ENCODE results near the gene ABCC11. TPM values are rescaled to one million over a fixed set of nuclear protein-coding genes. Genes with fewer than 3 reads are reported as not detected.

Gene ABCC11
- total RNA-seq, 1 experiment from 2014 or later, result 0.44 TPM

GRCh38 chr16:48158296-48158695 lies 89.0 kb downstream of the ABCC11 start:
- no TSS peak for BruUV-seq (replicated peaks)
- ChIA-PET CTCF (interaction anchor here (0.6 to 5.6 kb wide), 13 partner anchors 8 to 1210 kb away, joined by 3 to 46 read pairs (median 6); partner anchors contain the start of gene NETO2), POLR2A (interaction anchor here (0.6 to 1.1 kb wide), 2 partner anchors 86 to 1016 kb away, joined by 3 read pairs; partner anchors contain the start of gene LONP2)
- Mint-ChIP-seq H3K27ac (ENCODE audit: low read depth, unreplicated experiment) (no peak overlapping the region), H3K36me3 (ENCODE audit: insufficient read depth, unreplicated experiment) (no peaks in the 10 kb centered on the region), H3K4me1 (ENCODE audit: insufficient read depth, unreplicated experiment) (peaks cover 10% of the 10 kb centered on the region), H3K4me3 (ENCODE audit: unreplicated experiment) (no peak overlapping the region), H3K27me3 (ENCODE audit: insufficient read depth, unreplicated experiment) (no peaks in the 10 kb centered on the region), H3K9me3 (ENCODE audit: unreplicated experiment) (no peaks in the 10 kb centered on the region)
- peak; percentile 87 for DNase-seq (ENCODE audit: unreplicated experiment)
- TF ChIP-seq, protein P1, sequence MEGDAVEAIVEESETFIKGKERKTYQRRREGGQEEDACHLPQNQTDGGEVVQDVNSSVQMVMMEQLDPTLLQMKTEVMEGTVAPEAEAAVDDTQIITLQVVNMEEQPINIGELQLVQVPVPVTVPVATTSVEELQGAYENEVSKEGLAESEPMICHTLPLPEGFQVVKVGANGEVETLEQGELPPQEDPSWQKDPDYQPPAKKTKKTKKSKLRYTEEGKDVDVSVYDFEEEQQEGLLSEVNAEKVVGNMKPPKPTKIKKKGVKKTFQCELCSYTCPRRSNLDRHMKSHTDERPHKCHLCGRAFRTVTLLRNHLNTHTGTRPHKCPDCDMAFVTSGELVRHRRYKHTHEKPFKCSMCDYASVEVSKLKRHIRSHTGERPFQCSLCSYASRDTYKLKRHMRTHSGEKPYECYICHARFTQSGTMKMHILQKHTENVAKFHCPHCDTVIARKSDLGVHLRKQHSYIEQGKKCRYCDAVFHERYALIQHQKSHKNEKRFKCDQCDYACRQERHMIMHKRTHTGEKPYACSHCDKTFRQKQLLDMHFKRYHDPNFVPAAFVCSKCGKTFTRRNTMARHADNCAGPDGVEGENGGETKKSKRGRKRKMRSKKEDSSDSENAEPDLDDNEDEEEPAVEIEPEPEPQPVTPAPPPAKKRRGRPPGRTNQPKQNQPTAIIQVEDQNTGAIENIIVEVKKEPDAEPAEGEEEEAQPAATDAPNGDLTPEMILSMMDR (IDR thresholded peaks at IDR 0.05; ENCODE audit: unreplicated experiment), result no peak
- intact Hi-C loops (cut with micrococcal nuclease), result loop anchor here (5.0 to 10.0 kb wide), 2 partner anchors 423 to 696 kb away; partner anchors contain the start of genes ITFG1 and PHKB

DNA sequence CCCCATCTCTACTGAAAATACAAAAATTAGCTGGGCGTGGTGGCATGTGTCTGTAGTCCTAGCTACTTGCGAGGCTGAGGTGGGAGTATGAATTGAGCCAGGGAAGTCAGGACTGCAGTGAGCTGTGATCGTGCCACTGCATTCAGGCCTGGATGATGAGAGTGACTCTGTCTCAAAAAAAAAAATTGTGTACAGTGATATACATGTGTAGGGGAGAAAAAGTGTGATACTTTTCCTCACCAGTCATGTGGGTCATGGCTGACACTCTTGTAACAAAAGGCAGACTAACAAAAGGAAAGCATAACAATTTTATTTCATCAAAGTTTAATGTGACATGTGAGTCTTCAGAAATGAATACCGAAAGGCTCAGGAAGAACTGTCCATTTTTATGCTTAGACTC lies 89.5 kb downstream of the ABCC11 start:
- Mint-ChIP-seq H3K4me3 (ENCODE audit: unreplicated experiment) (no peak overlapping the region), H3K4me1 (ENCODE audit: insufficient read depth, unreplicated experiment) (peaks cover 10% of the 10 kb centered on the region), H3K27me3 (ENCODE audit: insufficient read depth, unreplicated experiment) (no peaks in the 10 kb centered on the region), H3K27ac (ENCODE audit: low read depth, unreplicated experiment) (no peak overlapping the region), H3K36me3 (ENCODE audit: insufficient read depth, unreplicated experiment) (no peaks in the 10 kb centered on the region), H3K9me3 (ENCODE audit: unreplicated experiment) (no peaks in the 10 kb centered on the region)
- DNase-seq (ENCODE audit: unreplicated experiment), result no peak
- intact Hi-C loops (cut with micrococcal nuclease), result loop anchor here (5.0 to 10.0 kb wide), 2 partner anchors 423 to 695 kb away; partner anchors contain the start of genes ITFG1 and PHKB
- TF ChIP-seq, protein P1 (IDR thresholded peaks at IDR 0.05; ENCODE audit: unreplicated experiment), result no peak
- ChIA-PET POLR2A (interaction anchor here (0.6 to 1.1 kb wide), 2 partner anchors 86 to 1016 kb away, joined by 3 read pairs; partner anchors contain the start of gene LONP2), CTCF (interaction anchor here (0.6 to 5.6 kb wide), 27 partner anchors 9 to 1336 kb away, joined by 3 to 46 read pairs (median 4); partner anchors contain the start of gene NETO2)
- no TSS peak for BruUV-seq (replicated peaks)

GRCh38 chr16:48157302-48157701 lies 90.0 kb downstream of the ABCC11 start:
- H3K27me3 Mint-ChIP-seq (ENCODE audit: insufficient read depth, unreplicated experiment), result no peaks in the 10 kb centered on the region
- TF ChIP-seq, protein P1 (IDR thresholded peaks at IDR 0.05; ENCODE audit: unreplicated experiment), result no peak
- ChIA-PET POLR2A (interaction anchor here (0.6 to 1.1 kb wide), 2 partner anchors 1015 to 1171 kb away, joined by 3 read pairs; no protein-coding TSS in a partner anchor), CTCF (interaction anchor here (0.6 to 5.6 kb wide), 37 partner anchors 9 to 1336 kb away, joined by 3 to 46 read pairs (median 4); partner anchors contain the start of gene NETO2)
- H3K4me1 Mint-ChIP-seq (ENCODE audit: insufficient read depth, unreplicated experiment), result peaks cover 10% of the 10 kb centered on the region
- no TSS peak for BruUV-seq (replicated peaks)
- no peak overlapping the region for H3K4me3 Mint-ChIP-seq (ENCODE audit: unreplicated experiment)
- H3K9me3 Mint-ChIP-seq (ENCODE audit: unreplicated experiment), result no peaks in the 10 kb centered on the region
- no peak for DNase-seq (ENCODE audit: unreplicated experiment)
- intact Hi-C loops (cut with micrococcal nuclease), result loop anchor here (5.0 to 10.0 kb wide), 2 partner anchors 423 to 695 kb away; partner anchors contain the start of genes ITFG1 and PHKB
- H3K27ac Mint-ChIP-seq (ENCODE audit: low read depth, unreplicated experiment), result no peak overlapping the region
- no peaks in the 10 kb centered on the region for H3K36me3 Mint-ChIP-seq (ENCODE audit: insufficient read depth, unreplicated experiment)

GRCh38 chr16:48156790-48157209 lies 90.5 kb downstream of the ABCC11 start:
- H3K9me3 Mint-ChIP-seq (ENCODE audit: unreplicated experiment), result no peaks in the 10 kb centered on the region
- TF ChIP-seq, protein P1 (IDR thresholded peaks at IDR 0.05; ENCODE audit: unreplicated experiment), result peak; percentile 96
- POLR2A ChIA-PET, result interaction anchor here (0.6 to 1.3 kb wide), 2 partner anchors 1013 to 1170 kb away, joined by 3 read pairs; partner anchors contain the start of gene NETO2
- peak; percentile 78 for DNase-seq (ENCODE audit: unreplicated experiment)
- CTCF ChIA-PET, result interaction anchor here (0.6 to 5.6 kb wide), 34 partner anchors 8 to 1335 kb away, joined by 3 to 46 read pairs (median 4); partner anchors contain the start of genes ITFG1, NETO2 and PHKB
- H3K27ac Mint-ChIP-seq (ENCODE audit: low read depth, unreplicated experiment), result no peak overlapping the region
- intact Hi-C loops (cut with micrococcal nuclease), result loop anchor here (1.0 to 10.0 kb wide), 3 partner anchors 422 to 1015 kb away; partner anchors contain the start of genes ITFG1 and PHKB
- H3K4me3 Mint-ChIP-seq (ENCODE audit: unreplicated experiment), result no peak overlapping the region
- no peaks in the 10 kb centered on the region for H3K27me3 Mint-ChIP-seq (ENCODE audit: insufficient read depth, unreplicated experiment)
- BruUV-seq (replicated peaks), result no TSS peak
- no peaks in the 10 kb centered on the region for H3K36me3 Mint-ChIP-seq (ENCODE audit: insufficient read depth, unreplicated experiment)
- H3K4me1 Mint-ChIP-seq (ENCODE audit: insufficient read depth, unreplicated experiment), result peaks cover 10% of the 10 kb centered on the region

Data from MCF 10A (cell line).